ENCODE results near the gene PLBD1.

The PLBD1 gene

GRCh38 chr12:14597480-14597879 lies 29.8 kb upstream of the PLBD1 start:
- H3K4me1 ChIP-seq (ENCODE audit: control insufficient read depth in 2 of 2, insufficient read depth in 2 of 2, low read length in 2 of 2), result no peaks in the 10 kb centered on the region
- no peak overlapping the region for H3K4me3 ChIP-seq (ENCODE audit: low read length in 2 of 2)
- H3K36me3 ChIP-seq (ENCODE audit: control insufficient read depth in 2 of 2, insufficient read depth in 2 of 2, low read length in 2 of 2), result no peaks in the 10 kb centered on the region
- no peak overlapping the region for H3K9ac ChIP-seq (ENCODE audit: low read depth in 1 of 2, low read length in 2 of 2)
- H3K9me3 ChIP-seq (ENCODE audit: control insufficient read depth in 2 of 2, low read length in 2 of 2), result no peaks in the 10 kb centered on the region
- H3K27ac ChIP-seq (ENCODE audit: low read depth in 2 of 2, low read length in 2 of 2), result no peak overlapping the region
- no peaks in the 10 kb centered on the region for H3K27me3 ChIP-seq (ENCODE audit: control insufficient read depth in 2 of 2, insufficient read depth in 2 of 2, low read length in 2 of 2)

GRCh38 chr12:14591719-14592118 lies 24.0 kb upstream of the PLBD1 start:
- Histone ChIP-seq H3K4me3 (ENCODE audit: low read length in 2 of 2) (no peak overlapping the region), H3K4me1 (ENCODE audit: control insufficient read depth in 2 of 2, insufficient read depth in 2 of 2, low read length in 2 of 2) (no peaks in the 10 kb centered on the region), H3K9me3 (ENCODE audit: control insufficient read depth in 2 of 2, low read length in 2 of 2) (no peaks in the 10 kb centered on the region), H3K9ac (ENCODE audit: low read depth in 1 of 2, low read length in 2 of 2) (no peak overlapping the region), H3K27ac (ENCODE audit: low read depth in 2 of 2, low read length in 2 of 2) (no peak overlapping the region), H3K36me3 (ENCODE audit: control insufficient read depth in 2 of 2, insufficient read depth in 2 of 2, low read length in 2 of 2) (no peaks in the 10 kb centered on the region), H3K27me3 (ENCODE audit: control insufficient read depth in 2 of 2, insufficient read depth in 2 of 2, low read length in 2 of 2) (no peaks in the 10 kb centered on the region)

- Histone ChIP-seq H3K9me3 (ENCODE audit: control insufficient read depth in 2 of 2, low read length in 2 of 2) (no peaks in the 10 kb centered on the region), H3K9ac (ENCODE audit: low read depth in 1 of 2, low read length in 2 of 2) (no peak overlapping the region), H3K27me3 (ENCODE audit: control insufficient read depth in 2 of 2, insufficient read depth in 2 of 2, low read length in 2 of 2) (no peaks in the 10 kb centered on the region), H3K36me3 (ENCODE audit: control insufficient read depth in 2 of 2, insufficient read depth in 2 of 2, low read length in 2 of 2) (no peaks in the 10 kb centered on the region), H3K4me3 (ENCODE audit: low read length in 2 of 2) (no peak overlapping the region), H3K4me1 (ENCODE audit: control insufficient read depth in 2 of 2, insufficient read depth in 2 of 2, low read length in 2 of 2) (no peaks in the 10 kb centered on the region), H3K27ac (ENCODE audit: low read depth in 2 of 2, low read length in 2 of 2) (no peak overlapping the region)
These were observed 21.7 kb upstream of the PLBD1 start for GRCh38 chr12:14589169-14590004.

- Histone ChIP-seq H3K4me1 (ENCODE audit: control insufficient read depth in 2 of 2, insufficient read depth in 2 of 2, low read length in 2 of 2) (no peaks in the 10 kb centered on the region), H3K27me3 (ENCODE audit: control insufficient read depth in 2 of 2, insufficient read depth in 2 of 2, low read length in 2 of 2) (no peaks in the 10 kb centered on the region), H3K9me3 (ENCODE audit: control insufficient read depth in 2 of 2, low read length in 2 of 2) (no peaks in the 10 kb centered on the region), H3K36me3 (ENCODE audit: control insufficient read depth in 2 of 2, insufficient read depth in 2 of 2, low read length in 2 of 2) (no peaks in the 10 kb centered on the region), H3K9ac (ENCODE audit: low read depth in 1 of 2, low read length in 2 of 2) (no peak overlapping the region), H3K27ac (ENCODE audit: low read depth in 2 of 2, low read length in 2 of 2) (no peak overlapping the region), H3K4me3 (ENCODE audit: low read length in 2 of 2) (no peak overlapping the region)
These were observed 20.9 kb upstream of the PLBD1 start for GRCh38 chr12:14588571-14588970.

- no peaks in the 10 kb centered on the region for H3K36me3 ChIP-seq (ENCODE audit: control insufficient read depth in 2 of 2, insufficient read depth in 2 of 2, low read length in 2 of 2)
- H3K4me3 ChIP-seq (ENCODE audit: low read length in 2 of 2), result no peak overlapping the region
- no peaks in the 10 kb centered on the region for H3K4me1 ChIP-seq (ENCODE audit: control insufficient read depth in 2 of 2, insufficient read depth in 2 of 2, low read length in 2 of 2)
- H3K9me3 ChIP-seq (ENCODE audit: control insufficient read depth in 2 of 2, low read length in 2 of 2), result no peaks in the 10 kb centered on the region
- H3K27ac ChIP-seq (ENCODE audit: low read depth in 2 of 2, low read length in 2 of 2), result no peak overlapping the region
- no peak overlapping the region for H3K9ac ChIP-seq (ENCODE audit: low read depth in 1 of 2, low read length in 2 of 2)
- no peaks in the 10 kb centered on the region for H3K27me3 ChIP-seq (ENCODE audit: control insufficient read depth in 2 of 2, insufficient read depth in 2 of 2, low read length in 2 of 2)
These were observed 11.0 kb upstream of the PLBD1 start for GRCh38 chr12:14578646-14579045.

GRCh38 chr12:14577344-14577743 lies 9.7 kb upstream of the PLBD1 start:
- H3K27ac ChIP-seq (ENCODE audit: low read depth in 2 of 2, low read length in 2 of 2), result no peak overlapping the region
- H3K9me3 ChIP-seq (ENCODE audit: control insufficient read depth in 2 of 2, low read length in 2 of 2), result no peaks in the 10 kb centered on the region
- no peaks in the 10 kb centered on the region for H3K27me3 ChIP-seq (ENCODE audit: control insufficient read depth in 2 of 2, insufficient read depth in 2 of 2, low read length in 2 of 2)
- H3K9ac ChIP-seq (ENCODE audit: low read depth in 1 of 2, low read length in 2 of 2), result no peak overlapping the region
- no peaks in the 10 kb centered on the region for H3K4me1 ChIP-seq (ENCODE audit: control insufficient read depth in 2 of 2, insufficient read depth in 2 of 2, low read length in 2 of 2)
- no peaks in the 10 kb centered on the region for H3K36me3 ChIP-seq (ENCODE audit: control insufficient read depth in 2 of 2, insufficient read depth in 2 of 2, low read length in 2 of 2)
- H3K4me3 ChIP-seq (ENCODE audit: low read length in 2 of 2), result no peak overlapping the region

- Histone ChIP-seq H3K4me1 (ENCODE audit: control insufficient read depth in 2 of 2, insufficient read depth in 2 of 2, low read length in 2 of 2) (no peaks in the 10 kb centered on the region), H3K9ac (ENCODE audit: low read depth in 1 of 2, low read length in 2 of 2) (no peak overlapping the region), H3K27ac (ENCODE audit: low read depth in 2 of 2, low read length in 2 of 2) (no peak overlapping the region), H3K27me3 (ENCODE audit: control insufficient read depth in 2 of 2, insufficient read depth in 2 of 2, low read length in 2 of 2) (no peaks in the 10 kb centered on the region), H3K9me3 (ENCODE audit: control insufficient read depth in 2 of 2, low read length in 2 of 2) (no peaks in the 10 kb centered on the region), H3K36me3 (ENCODE audit: control insufficient read depth in 2 of 2, insufficient read depth in 2 of 2, low read length in 2 of 2) (no peaks in the 10 kb centered on the region), H3K4me3 (ENCODE audit: low read length in 2 of 2) (no peak overlapping the region)
These were observed 9.2 kb upstream of the PLBD1 start for GRCh38 chr12:14576896-14577295.

- Histone ChIP-seq H3K36me3 (ENCODE audit: control insufficient read depth in 2 of 2, insufficient read depth in 2 of 2, low read length in 2 of 2) (no peaks in the 10 kb centered on the region), H3K4me3 (ENCODE audit: low read length in 2 of 2) (no peak overlapping the region), H3K4me1 (ENCODE audit: control insufficient read depth in 2 of 2, insufficient read depth in 2 of 2, low read length in 2 of 2) (no peaks in the 10 kb centered on the region), H3K27me3 (ENCODE audit: control insufficient read depth in 2 of 2, insufficient read depth in 2 of 2, low read length in 2 of 2) (no peaks in the 10 kb centered on the region), H3K9ac (ENCODE audit: low read depth in 1 of 2, low read length in 2 of 2) (no peak overlapping the region), H3K27ac (ENCODE audit: low read depth in 2 of 2, low read length in 2 of 2) (no peak overlapping the region), H3K9me3 (ENCODE audit: control insufficient read depth in 2 of 2, low read length in 2 of 2) (no peaks in the 10 kb centered on the region)
These were observed 7.9 kb upstream of the PLBD1 start for GRCh38 chr12:14575585-14575984.

GRCh38 chr12:14573118-14573517 lies 5.4 kb upstream of the PLBD1 start:
- Histone ChIP-seq H3K4me1 (ENCODE audit: control insufficient read depth in 2 of 2, insufficient read depth in 2 of 2, low read length in 2 of 2) (no peaks in the 10 kb centered on the region), H3K4me3 (ENCODE audit: low read length in 2 of 2) (no peak overlapping the region), H3K27ac (ENCODE audit: low read depth in 2 of 2, low read length in 2 of 2) (no peak overlapping the region), H3K36me3 (ENCODE audit: control insufficient read depth in 2 of 2, insufficient read depth in 2 of 2, low read length in 2 of 2) (no peaks in the 10 kb centered on the region), H3K9ac (ENCODE audit: low read depth in 1 of 2, low read length in 2 of 2) (no peak overlapping the region), H3K9me3 (ENCODE audit: control insufficient read depth in 2 of 2, low read length in 2 of 2) (no peaks in the 10 kb centered on the region), H3K27me3 (ENCODE audit: control insufficient read depth in 2 of 2, insufficient read depth in 2 of 2, low read length in 2 of 2) (no peaks in the 10 kb centered on the region)

- Histone ChIP-seq H3K9ac (ENCODE audit: low read depth in 1 of 2, low read length in 2 of 2) (no peak overlapping the region), H3K27me3 (ENCODE audit: control insufficient read depth in 2 of 2, insufficient read depth in 2 of 2, low read length in 2 of 2) (no peaks in the 10 kb centered on the region), H3K36me3 (ENCODE audit: control insufficient read depth in 2 of 2, insufficient read depth in 2 of 2, low read length in 2 of 2) (no peaks in the 10 kb centered on the region), H3K4me3 (ENCODE audit: low read length in 2 of 2) (no peak overlapping the region), H3K27ac (ENCODE audit: low read depth in 2 of 2, low read length in 2 of 2) (no peak overlapping the region), H3K4me1 (ENCODE audit: control insufficient read depth in 2 of 2, insufficient read depth in 2 of 2, low read length in 2 of 2) (no peaks in the 10 kb centered on the region), H3K9me3 (ENCODE audit: control insufficient read depth in 2 of 2, low read length in 2 of 2) (no peaks in the 10 kb centered on the region)
These were observed 4.7 kb upstream of the PLBD1 start for GRCh38 chr12:14572401-14572800.
